Neural progenitor cell (in vitro differentiated cells): Measurements from ENCODE around the gene CNNM2. TPM values are rescaled to one million over a fixed set of nuclear protein-coding genes. Genes with fewer than 3 reads are reported as not detected.
"Not testable (repeated sequence)": the region's sequence is repeated elsewhere in the genome, so short reads cannot be mapped to it uniquely, and the experiment has no call there.

Experiments
- DNase-seq: peaks from one replicate; pipeline ENCODE4 v3.0.0-alpha.2; 2016; ENCODE audit warnings: low spot score
- H2AFZ ChIP-seq: fragments of 200-600 bp; sonication (generic); replicated peaks from 2 replicates; pipeline ENCODE4 v1.6.1; 2016; ENCODE audit warnings: antibody characterized with exemption
- H3F3A ChIP-seq: fragments of 200-600 bp; sonication (generic); 2 replicates; pipeline ENCODE4 v1.6.1; 2016; ENCODE audit warnings: antibody characterized with exemption, low read depth
- H3K27ac ChIP-seq: fragments of 200-600 bp; sonication (generic); 2 replicates; pipeline ENCODE4 v1.5.1; 2016; ENCODE audit warnings: mild to moderate bottlenecking
- H3K27me3 ChIP-seq: fragments of 200-600 bp; sonication (generic); 2 replicates; pipeline ENCODE4 v1.6.1; 2016; ENCODE audit warnings: mild to moderate bottlenecking, moderate library complexity
- H3K36me3 ChIP-seq: fragments of 200-600 bp; sonication (generic); 2 replicates; pipeline ENCODE4 v1.5.1; 2016
- H3K4me1 ChIP-seq: fragments of 200-600 bp; sonication (generic); 2 replicates; pipeline ENCODE4 v1.6.1; 2016; ENCODE audit warnings: mixed run types
- H3K4me2 ChIP-seq: fragments of 200-600 bp; sonication (generic); 2 replicates; pipeline ENCODE4 v1.6.1; 2016
- H3K4me3 ChIP-seq: fragments of 200-600 bp; sonication (generic); 2 replicates; pipeline ENCODE4 v1.5.1; 2016
- H3K79me2 ChIP-seq: fragments of 200-600 bp; sonication (generic); 2 replicates; pipeline ENCODE4 v1.6.1; 2016; ENCODE audit warnings: low read depth
- H3K9ac ChIP-seq: fragments of 200-600 bp; sonication (generic); 2 replicates; pipeline ENCODE4 v1.6.1; 2016
- H3K9me3 ChIP-seq: fragments of 200-600 bp; sonication (generic); 2 replicates; pipeline ENCODE4 v1.5.1; 2016; ENCODE audit warnings: low read depth
- H4K20me1 ChIP-seq: fragments of 200-600 bp; sonication (generic); 2 replicates; pipeline ENCODE4 v1.6.1; 2016; ENCODE audit warnings: low read depth
- H3K27ac Mint-ChIP-seq: 3 replicates; pipeline ENCODE4 v1.8.0; 2021; ENCODE audit warnings: mixed read lengths
- H3K27me3 Mint-ChIP-seq: 2 replicates; pipeline ENCODE4 v1.8.0; 2022; ENCODE audit warnings: low read depth, mild to moderate bottlenecking, inconsistent platforms, moderate library complexity, mixed read lengths; ENCODE audit not compliant: insufficient read depth
- H3K36me3 Mint-ChIP-seq: 3 replicates; pipeline ENCODE4 v1.8.0; 2021; ENCODE audit warnings: mixed read lengths
- H3K4me1 Mint-ChIP-seq: 3 replicates; pipeline ENCODE4 v1.8.0; 2021; ENCODE audit warnings: mixed read lengths
- H3K4me3 Mint-ChIP-seq: 3 replicates; pipeline ENCODE4 v1.8.0; 2021; ENCODE audit warnings: mild to moderate bottlenecking, moderate library complexity, mixed read lengths
- H3K9me3 Mint-ChIP-seq: 3 replicates; pipeline ENCODE4 v1.8.0; 2020; ENCODE audit warnings: mixed read lengths
- CTCF ChIP-seq: fragments of 200-600 bp; sonication (generic); IDR thresholded peaks from 2 replicates; pipeline ENCODE4 v1.5.1; 2017; ENCODE audit warnings: antibody characterized with exemption, mild to moderate bottlenecking
- EZH2 ChIP-seq: fragments of 200-600 bp; sonication (generic); IDR thresholded peaks from 2 replicates; pipeline ENCODE4 v1.6.1; 2017; ENCODE audit warnings: antibody characterized with exemption, mild to moderate bottlenecking, moderate library complexity
- EZH2phosphoT487 ChIP-seq: fragments of 200-600 bp; sonication (generic); IDR thresholded peaks from 2 replicates; pipeline ENCODE4 v1.6.1; 2017; ENCODE audit warnings: antibody characterized with exemption
- total RNA-seq: library from RNA; depleted of rRNA; stranded (reverse); fragments of >200 nt; gene quantifications from 2 replicates; pipeline ENCODE4 v1.2.3, GENCODE V29; 2015; ENCODE audit warnings: low replicate concordance

CNNM2 gene
- total RNA-seq, 1 donor from 2014 or later: 11.4 TPM

GRCh38 chr10:102962951-102963755 lies 45.1 kb downstream of the CNNM2 start:
- no peaks in the 10 kb centered on the region for H3K27me3 ChIP-seq
- Mint-ChIP-seq H3K27ac (no peak overlapping the region), H3K4me1 (no peaks in the 10 kb centered on the region), H3K27me3 (no peaks in the 10 kb centered on the region), H3K9me3 (no peaks in the 10 kb centered on the region), H3K36me3 (no peaks in the 10 kb centered on the region), H3K4me3 (no peak overlapping the region)
- H3K4me3 ChIP-seq: no peak overlapping the region
- H3K79me2 ChIP-seq: no peaks in the 10 kb centered on the region
- no peaks in the 10 kb centered on the region for H3K9me3 ChIP-seq
- no peak overlapping the region for H3K9ac ChIP-seq
- no peaks in the 10 kb centered on the region for H3K36me3 ChIP-seq
- H3F3A ChIP-seq: no peaks in the 10 kb centered on the region
- H4K20me1 ChIP-seq: peaks cover 6% of the 10 kb centered on the region
- TF ChIP-seq EZH2: no peak
- TF ChIP-seq EZH2phosphoT487: no peak
- no peak for TF ChIP-seq CTCF
- no peak overlapping the region for H3K4me2 ChIP-seq
- H3K27ac ChIP-seq: no peak overlapping the region
- DNase-seq: no peak
- no peak overlapping the region for H2AFZ ChIP-seq
- H3K4me1 ChIP-seq: no peaks in the 10 kb centered on the region

- no peaks in the 10 kb centered on the region for H3K36me3 ChIP-seq
- no peak overlapping the region for H2AFZ ChIP-seq
- Mint-ChIP-seq H3K4me1 (no peaks in the 10 kb centered on the region), H3K36me3 (no peaks in the 10 kb centered on the region), H3K4me3 (no peak overlapping the region), H3K27ac (no peak overlapping the region), H3K27me3 (no peaks in the 10 kb centered on the region), H3K9me3 (no peaks in the 10 kb centered on the region)
- no peak for DNase-seq
- no peak overlapping the region for H3K27ac ChIP-seq
- H3K9me3 ChIP-seq: no peaks in the 10 kb centered on the region
- H3K4me3 ChIP-seq: no peak overlapping the region
- H3K79me2 ChIP-seq: no peaks in the 10 kb centered on the region
- TF ChIP-seq CTCF: no peak
- TF ChIP-seq EZH2phosphoT487: no peak
- TF ChIP-seq EZH2: no peak
- no peak overlapping the region for H3K4me2 ChIP-seq
- H3K27me3 ChIP-seq: no peaks in the 10 kb centered on the region
- H3K9ac ChIP-seq: no peak overlapping the region
- peaks cover 6% of the 10 kb centered on the region for H4K20me1 ChIP-seq
- no peaks in the 10 kb centered on the region for H3K4me1 ChIP-seq
- no peaks in the 10 kb centered on the region for H3F3A ChIP-seq
Measured at GRCh38 chr10:102963756-102964025, 45.6 kb downstream of the CNNM2 start.

- not testable (repeated sequence) for H3K4me3 Mint-ChIP-seq, H3K4me1 ChIP-seq, H3K36me3 ChIP-seq, H2AFZ ChIP-seq, H3K4me3 ChIP-seq, H3K4me1 Mint-ChIP-seq, H3K79me2 ChIP-seq, H3K4me2 ChIP-seq, H3K27ac ChIP-seq, H3K27ac Mint-ChIP-seq, H3F3A ChIP-seq, H3K9me3 ChIP-seq, H4K20me1 ChIP-seq, H3K9me3 Mint-ChIP-seq, DNase-seq, H3K9ac ChIP-seq, H3K36me3 Mint-ChIP-seq, H3K27me3 ChIP-seq, H3K27me3 Mint-ChIP-seq
Measured at GRCh38 chr10:102964064-102964463, 46.0 kb downstream of the CNNM2 start.

- no peaks in the 10 kb centered on the region for H3K79me2 ChIP-seq
- H3K4me2 ChIP-seq: no peak overlapping the region
- Mint-ChIP-seq H3K36me3 (no peaks in the 10 kb centered on the region), H3K27ac (no peak overlapping the region), H3K9me3 (no peaks in the 10 kb centered on the region), H3K4me3 (no peak overlapping the region), H3K4me1 (no peaks in the 10 kb centered on the region), H3K27me3 (no peaks in the 10 kb centered on the region)
- H4K20me1 ChIP-seq: peaks cover 6% of the 10 kb centered on the region
- no peak for DNase-seq
- no peak overlapping the region for H3K9ac ChIP-seq
- H3K9me3 ChIP-seq: no peaks in the 10 kb centered on the region
- no peaks in the 10 kb centered on the region for H3K27me3 ChIP-seq
- H2AFZ ChIP-seq: no peak overlapping the region
- H3K27ac ChIP-seq: no peak overlapping the region
- H3K4me3 ChIP-seq: no peak overlapping the region
- TF ChIP-seq EZH2 (no peak), CTCF (no peak), EZH2phosphoT487 (no peak)
- no peaks in the 10 kb centered on the region for H3K4me1 ChIP-seq
- H3K36me3 ChIP-seq: no peaks in the 10 kb centered on the region
- H3F3A ChIP-seq: no peaks in the 10 kb centered on the region
Measured at GRCh38 chr10:102964713-102965112, 46.6 kb downstream of the CNNM2 start.
